ENCODE data around the gene CWC27. TPM values are rescaled to one million over a fixed set of nuclear protein-coding genes. Genes with fewer than 3 reads are reported as not detected.

CWC27 gene
- polyA plus RNA-seq, 1 donor, result 23.2 TPM

GRCh38 chr5:64973215-64973614 is 204.5 kb downstream of the CWC27 start:
- DNase-seq (ENCODE audit: low read depth), result no peak

- DNase-seq (ENCODE audit: low read depth), result no peak
These were observed 209.0 kb downstream of the CWC27 start for GRCh38 chr5:64977779-64978178.

GRCh38 chr5:64978546-64978945 is 209.8 kb downstream of the CWC27 start:
- DNase-seq (ENCODE audit: low read depth), result no peak

GRCh38 chr5:64979531-64979930 is 210.8 kb downstream of the CWC27 start:
- DNase-seq (ENCODE audit: low read depth), result no peak

GRCh38 chr5:64980176-64980575 is 211.4 kb downstream of the CWC27 start:
- DNase-seq (ENCODE audit: low read depth), result no peak

GRCh38 chr5:64987768-64988167 is 219.0 kb downstream of the CWC27 start:
- DNase-seq (ENCODE audit: low read depth), result no peak

GRCh38 chr5:65009207-65009606 is 240.5 kb downstream of the CWC27 start:
- no peak for DNase-seq (ENCODE audit: low read depth)

- no peak for DNase-seq (ENCODE audit: low read depth)
These were observed 242.1 kb downstream of the CWC27 start for GRCh38 chr5:65010841-65011240.

GRCh38 chr5:65012301-65012892 is 243.7 kb downstream of the CWC27 start:
- no peak for DNase-seq (ENCODE audit: low read depth)

- no peak for DNase-seq (ENCODE audit: low read depth)
These were observed 244.4 kb downstream of the CWC27 start for GRCh38 chr5:65013166-65013565.

GRCh38 chr5:65014769-65015168 is 246.0 kb downstream of the CWC27 start:
- no peak for DNase-seq (ENCODE audit: low read depth)

GRCh38 chr5:65015767-65016166 is 247.0 kb downstream of the CWC27 start:
- no peak for DNase-seq (ENCODE audit: low read depth)

- DNase-seq (ENCODE audit: low read depth), result no peak
These were observed 248.9 kb downstream of the CWC27 start for GRCh38 chr5:65017636-65018035.

- DNase-seq (ENCODE audit: low read depth), result no peak
These were observed 250.0 kb downstream of the CWC27 start for GRCh38 chr5:65018763-65019162.

- no peak for DNase-seq (ENCODE audit: low read depth)
These were observed 251.8 kb downstream of the CWC27 start for GRCh38 chr5:65020492-65020891.

- no peak for DNase-seq (ENCODE audit: low read depth)
These were observed 252.9 kb downstream of the CWC27 start for GRCh38 chr5:65021527-65022226.

- DNase-seq (ENCODE audit: low read depth), result no peak
These were observed 254.2 kb downstream of the CWC27 start for GRCh38 chr5:65022932-65023331.

GRCh38 chr5:65024681-65025080 is 256.0 kb downstream of the CWC27 start:
- DNase-seq (ENCODE audit: low read depth), result no peak

GRCh38 chr5:65026816-65027548 is 258.3 kb downstream of the CWC27 start:
- peak; percentile 77 for DNase-seq (ENCODE audit: low read depth)

- no peak for DNase-seq (ENCODE audit: low read depth)
These were observed 260.4 kb downstream of the CWC27 start for GRCh38 chr5:65029178-65029577.

- no peak for DNase-seq (ENCODE audit: low read depth)
These were observed 261.3 kb downstream of the CWC27 start for GRCh38 chr5:65030056-65030455.

- DNase-seq (ENCODE audit: low read depth), result no peak
These were observed 263.5 kb downstream of the CWC27 start for GRCh38 chr5:65032250-65032649.

Data from forelimb muscle (tissue), 1 donor.